HG03558 (cell line): ENCODE measurements around the gene HMX3.

Experiments
- ATAC-seq: cut with Tn5 transposase; IDR thresholded peaks from one replicate; pipeline ENCODE4 v1.9.1; 2021; ENCODE audit warnings: moderate number of reproducible peaks; ENCODE audit not compliant: unreplicated experiment; ENCODE audit errors: extremely low read depth

The HMX3 gene

DNA sequence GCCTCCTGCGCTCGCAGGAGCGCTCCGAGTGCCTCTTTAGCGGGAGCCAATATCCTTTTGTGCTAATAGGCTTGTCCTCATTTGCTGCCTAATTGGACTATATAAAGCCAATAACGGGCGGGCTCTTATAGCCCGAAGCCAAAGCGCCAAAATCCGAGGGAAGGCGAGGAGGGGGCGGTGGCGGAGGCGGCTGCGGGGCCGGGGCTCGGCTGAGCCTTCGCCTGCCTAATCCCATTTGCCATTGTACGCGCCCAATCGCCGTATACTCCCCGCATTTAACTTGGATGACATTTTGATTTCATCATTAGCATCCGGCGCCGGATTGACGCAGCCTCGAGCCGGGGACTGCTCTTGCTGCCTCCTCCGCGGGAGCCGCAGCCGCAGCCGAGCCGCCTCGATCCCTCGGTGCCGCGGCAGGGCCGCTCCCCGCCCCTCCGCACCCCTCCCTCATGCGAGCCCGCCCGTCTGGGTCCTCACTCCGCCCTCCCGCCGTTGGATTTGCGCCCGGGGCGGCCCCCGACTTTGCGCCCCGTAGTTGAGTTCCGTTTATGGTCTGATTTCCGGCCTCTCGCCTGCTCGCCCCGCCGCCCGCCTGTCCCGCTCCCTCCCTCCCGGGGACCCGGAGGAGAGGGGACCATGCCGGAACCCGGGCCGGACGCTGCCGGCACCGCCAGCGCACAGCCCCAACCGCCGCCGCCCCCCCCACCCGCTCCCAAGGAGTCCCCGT is at the start of gene HMX3:
HMX3 (plus strand) TSS at position 556 of the 727 bp plus-strand sequence; CDS start at position 637, 81 bp downstream.
- ATAC-seq = no peak

DNA sequence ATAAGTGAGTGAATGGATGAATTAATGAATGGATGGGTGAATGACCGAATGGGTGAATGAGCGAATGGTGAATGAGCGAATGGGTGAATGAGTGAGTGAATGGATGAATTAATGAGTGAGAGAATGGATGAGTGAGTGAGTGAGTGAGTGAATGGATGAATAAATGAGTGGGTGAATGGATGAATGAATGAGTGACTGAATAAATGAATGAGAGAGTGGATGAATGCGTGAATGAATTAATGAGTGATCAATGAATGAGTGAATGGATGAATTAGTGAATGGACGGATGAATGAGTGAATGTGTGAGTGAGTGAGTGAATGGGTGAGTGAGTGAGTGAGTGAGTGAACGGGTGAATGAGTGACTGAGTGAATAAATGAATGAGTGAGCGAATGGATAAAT is 49.5 kb upstream of the HMX3 start:
- no peak for ATAC-seq

GRCh38 chr10:123087348-123087747 is 48.4 kb upstream of the HMX3 start:
- ATAC-seq = no peak

- ATAC-seq = no peak
These were observed 48.0 kb upstream of the HMX3 start for GRCh38 chr10:123087786-123088185.

GRCh38 chr10:123092635-123093414 is 42.9 kb upstream of the HMX3 start:
- ATAC-seq = no peak

- no peak for ATAC-seq
These were observed 42.3 kb upstream of the HMX3 start for GRCh38 chr10:123093489-123093888.

GRCh38 chr10:123096452-123096851 is 39.3 kb upstream of the HMX3 start:
- no peak for ATAC-seq

DNA sequence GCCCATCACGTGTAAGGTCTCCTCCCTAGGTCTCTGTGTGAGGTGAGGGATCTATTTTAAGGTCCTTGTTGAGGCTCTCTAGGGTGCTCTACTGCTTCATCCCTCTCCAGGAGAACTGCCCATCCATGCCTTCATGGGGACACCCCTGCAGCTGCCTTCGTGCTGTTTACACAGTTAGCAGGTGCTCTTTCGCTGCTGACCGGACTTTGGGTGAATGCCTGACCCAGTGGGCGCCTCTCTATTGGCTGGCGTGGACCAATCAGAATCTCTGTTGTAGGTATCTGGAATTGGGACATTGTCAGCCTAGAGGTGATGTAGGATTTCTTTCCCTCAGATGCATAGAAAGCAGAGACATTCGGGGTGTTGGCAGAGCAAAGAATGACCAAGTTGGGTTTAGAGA is 38.7 kb upstream of the HMX3 start:
- ATAC-seq = no peak

DNA sequence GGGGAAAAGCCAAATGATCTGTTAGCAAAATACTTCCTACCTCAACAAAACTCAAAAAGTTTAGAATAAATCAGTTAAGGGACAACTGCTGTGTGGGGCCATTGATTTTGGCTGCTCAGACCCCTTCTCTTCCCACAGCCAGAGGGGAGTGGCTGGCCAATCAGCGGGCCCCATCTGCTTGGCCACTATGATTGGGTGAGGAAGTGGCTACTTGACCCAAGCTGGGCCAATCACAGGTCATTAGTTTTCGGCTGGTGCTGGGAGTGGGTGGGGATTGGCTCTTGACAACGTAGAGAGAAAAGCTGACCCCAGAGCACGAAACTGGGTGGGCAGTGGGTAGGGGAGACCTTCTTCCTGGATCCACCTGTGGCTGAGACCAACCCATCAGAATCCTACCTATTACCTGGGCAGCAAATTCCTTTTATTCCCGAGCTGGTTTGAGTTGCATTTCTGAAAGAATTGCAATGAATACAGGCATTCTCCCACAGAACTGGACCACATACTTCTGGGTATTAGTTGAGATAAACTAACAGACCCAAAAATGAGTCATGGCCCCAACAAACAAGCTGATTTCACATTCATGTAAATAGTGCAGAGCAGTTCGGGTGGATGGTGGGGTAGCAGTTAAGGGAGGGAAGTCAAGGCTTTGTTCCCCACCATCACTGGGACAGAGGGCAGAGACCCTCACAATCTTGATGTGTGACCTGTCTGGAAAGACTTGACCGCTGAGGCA is 35.6 kb upstream of the HMX3 start:
- no peak for ATAC-seq

- no peak for ATAC-seq
These were observed 33.9 kb upstream of the HMX3 start for GRCh38 chr10:123101872-123102271.

- no peak for ATAC-seq
These were observed 33.1 kb upstream of the HMX3 start for GRCh38 chr10:123102673-123103072.

DNA sequence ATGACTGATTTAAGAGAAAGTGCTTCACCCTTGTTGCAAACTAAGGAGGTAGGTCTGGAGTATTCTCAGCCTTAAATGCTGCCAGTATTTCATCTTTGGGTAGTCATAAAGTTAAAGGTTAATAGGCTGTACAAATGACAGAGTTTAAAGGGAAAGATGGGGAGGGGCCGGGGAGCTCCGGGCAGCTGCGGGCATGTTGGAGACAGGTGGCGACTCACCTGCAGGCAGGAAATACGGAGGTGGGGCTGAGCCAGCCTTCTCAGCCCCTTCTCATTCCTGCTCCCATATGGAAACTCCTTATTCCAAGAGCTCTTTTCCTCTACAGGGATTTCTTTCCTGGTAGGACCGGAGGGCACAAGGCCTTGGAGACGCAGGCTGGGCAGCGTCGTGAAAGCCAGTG is 31.8 kb upstream of the HMX3 start:
- no peak for ATAC-seq

DNA sequence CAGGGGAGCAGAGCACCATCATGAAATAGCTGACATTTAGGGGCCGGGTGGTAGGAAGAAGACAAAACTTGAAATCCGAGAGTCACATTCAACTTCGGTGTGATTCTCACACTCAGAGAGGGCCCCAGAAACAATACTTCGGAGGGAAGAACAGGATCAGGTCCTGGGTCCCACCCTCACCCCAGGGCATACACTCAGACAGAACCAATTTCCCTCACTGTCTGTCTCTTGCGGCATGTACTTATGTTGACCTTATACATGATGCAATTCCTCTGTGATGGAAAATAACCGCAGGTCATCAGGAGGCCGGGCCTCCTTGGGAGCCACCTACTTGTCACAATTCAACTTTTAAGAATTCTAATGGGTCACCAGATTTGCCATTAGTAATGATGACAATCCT is 26.3 kb upstream of the HMX3 start:
- ATAC-seq = no peak

- ATAC-seq = no peak
These were observed 17.9 kb upstream of the HMX3 start for GRCh38 chr10:123117644-123118417.

GRCh38 chr10:123119081-123119480 is 16.7 kb upstream of the HMX3 start:
- no peak for ATAC-seq

DNA sequence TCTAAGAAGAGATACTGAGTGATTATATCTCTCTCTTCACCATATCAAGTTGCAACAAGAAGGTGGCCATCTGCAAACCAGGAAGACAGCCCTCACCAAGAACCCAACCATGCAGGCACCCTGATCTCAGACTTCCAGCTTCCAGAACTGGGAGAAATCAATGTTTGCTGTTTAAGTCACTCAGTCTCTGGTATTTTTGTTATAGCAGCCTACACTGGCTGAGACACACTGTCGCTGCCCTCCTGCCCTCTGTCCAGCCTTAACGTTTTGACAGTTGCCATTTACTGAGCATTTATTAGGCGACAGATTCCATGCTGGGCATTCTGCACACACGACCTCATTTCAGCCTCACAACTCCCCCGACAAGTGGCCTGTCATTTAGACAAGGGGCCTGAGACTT is 9.5 kb upstream of the HMX3 start:
- no peak for ATAC-seq

- ATAC-seq = no peak
These were observed 6.0 kb upstream of the HMX3 start for GRCh38 chr10:123129618-123130271.

DNA sequence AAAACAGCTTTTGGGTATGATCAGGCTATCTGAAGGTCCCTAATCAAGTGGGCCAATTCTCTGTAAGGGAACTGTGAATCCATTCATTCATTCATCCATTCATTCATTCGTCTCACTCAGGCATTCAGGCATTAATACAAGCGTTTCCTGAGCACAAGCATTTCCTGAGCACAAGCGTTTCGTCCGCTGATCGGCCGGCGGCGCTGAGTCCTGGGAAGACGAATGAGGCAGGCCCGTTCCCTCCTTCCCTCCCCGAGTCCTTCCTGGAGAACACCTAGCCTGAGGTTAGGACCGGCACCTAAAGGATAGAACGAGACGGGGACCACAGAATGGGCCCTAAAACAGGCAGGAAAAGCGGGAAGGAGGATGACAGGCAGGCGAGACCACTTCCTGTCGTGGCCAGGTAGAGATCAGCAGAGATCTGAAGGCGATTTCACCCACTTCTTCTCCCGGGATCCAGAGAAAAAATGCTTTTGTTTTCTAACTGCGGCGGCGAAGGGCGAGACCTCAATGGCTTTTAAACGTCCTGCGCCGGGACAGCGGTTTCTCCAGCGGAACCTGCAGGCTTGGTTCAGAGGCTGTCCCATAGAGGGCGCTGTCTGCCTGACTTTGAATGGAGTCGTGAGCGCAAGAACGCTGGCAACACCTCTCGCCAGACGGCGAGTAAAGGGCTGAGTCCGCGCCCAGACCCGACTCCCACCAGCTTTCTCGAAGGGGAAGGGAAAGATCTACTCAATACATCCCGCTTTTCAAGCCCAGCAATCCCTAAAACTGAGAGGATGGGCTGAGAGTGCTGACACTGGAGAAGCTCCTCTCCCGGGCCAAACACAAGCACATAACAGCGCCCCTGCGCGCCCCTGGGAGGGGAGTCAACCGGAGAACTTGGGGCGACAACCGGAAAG is 2.9 kb upstream of the HMX3 start:
- ATAC-seq = no peak
